HCT116 (cell line): ENCODE results near the gene TRAIP. TPM values are rescaled to one million over a fixed set of nuclear protein-coding genes. Genes with fewer than 3 reads are reported as not detected.

Source experiments
- ATAC-seq: fragments of 200-7000 bp; cut with Tn5 transposase; 2 replicates; pipeline ENCODE4 v1.9.1; 2020; ENCODE audit warnings: mild to moderate bottlenecking, moderate library complexity
- BruUV-seq: library from RNA; stranded (reverse); fragments of 400-500 nt; replicated peaks from 2 replicates; lab custom pipeline; 2021; lab: Mats Ljungman, UMichigan
- CTCF ChIA-PET: fragments of 300-600 bp; sonication (Branson Sonifier 250); formaldehyde crosslinking; loops from one replicate; lab custom pipeline; 2021; ENCODE audit warnings: antibody characterized with exemption; lab: Charles Lee
- POLR2A ChIA-PET: fragments of 300-600, 350-600 bp; sonication (Branson Sonifier 250); formaldehyde crosslinking; loops from one replicate; lab custom pipeline; 2021; ENCODE audit warnings: antibody characterized with exemption; lab: Charles Lee
- RAD21 ChIA-PET, 2 experiments: fragments of 300-600 bp; sonication (Branson Sonifier 250); formaldehyde crosslinking; loops; one replicate each; lab custom pipeline; 2023; ENCODE audit warnings: low total read pairs in 2 of 2; ENCODE audit not compliant: uncharacterized antibody in 2 of 2, unreplicated experiment in 2 of 2, low non-redundant PET in 1 of 2; lab: Charles Lee
- DNase-seq: peaks from one replicate; pipeline ENCODE4 v3.0.0-alpha.2; 2010; ENCODE audit warnings: low read depth, low spot score
- H2AFZ ChIP-seq: fragments of 200-600 bp; shearing (Covaris generic), sonication (generic); 2 replicates; pipeline ENCODE4 v1.6.1; 2017; ENCODE audit warnings: low read depth, mixed run types, mixed read lengths, antibody characterized with exemption, low read length; ENCODE audit not compliant: poor library complexity, severe bottlenecking
- H3K27ac ChIP-seq: 2 replicates; pipeline ENCODE4 v1.5.1; 2012; ENCODE audit warnings: low read depth, low read length
- H3K27me3 ChIP-seq: fragments of 200-600 bp; sonication (generic); 2 replicates; pipeline ENCODE4 v1.6.1; 2016; ENCODE audit warnings: mixed run types, low read length, mixed read lengths; ENCODE audit not compliant: insufficient read depth
- H3K36me3 ChIP-seq, 2 experiments: fragments of 200-500 bp in 1 of 2; fragments of 200-600 bp in 1 of 2; sonication (Bioruptor generic) in 1 of 2; sonication (generic) in 1 of 2; 2 replicates each; pipeline versions ENCODE4 v1.5.1 to v1.6.1; 2014 to 2016; ENCODE audit warnings: low read length in 2 of 2, inconsistent platforms in 1 of 2, mixed read lengths in 1 of 2, mixed run types in 1 of 2; ENCODE audit not compliant: insufficient read depth in 2 of 2, control insufficient read depth in 1 of 2
- H3K4me1 ChIP-seq, 2 experiments: fragments of 200-600 bp in 1 of 2; sonication (generic) in 1 of 2; 2 replicates each; pipeline versions ENCODE4 v1.5.1 to v1.6.1; 2012 to 2017; ENCODE audit warnings: low read length in 2 of 2, inconsistent platforms in 1 of 2, mild to moderate bottlenecking in 1 of 2, mixed read lengths in 1 of 2, mixed run types in 1 of 2, moderate library complexity in 1 of 2; ENCODE audit not compliant: insufficient read depth in 2 of 2, control insufficient read depth in 1 of 2
- H3K4me2 ChIP-seq: fragments of 200-600 bp; sonication (generic); 2 replicates; pipeline ENCODE4 v1.6.1; 2017; ENCODE audit warnings: mixed run types, low read length, mixed read lengths
- H3K4me3 ChIP-seq, 2 experiments: fragments of 200-600 bp in 1 of 2; sonication (generic) in 1 of 2; replicated peaks in 1 of 2; 2 replicates each; pipeline ENCODE4 v1.5.1; 2011 to 2016; ENCODE audit warnings: low read length in 2 of 2, control low read depth in 1 of 2, low read depth in 1 of 2, mild to moderate bottlenecking in 1 of 2, mixed read lengths in 1 of 2, mixed run types in 1 of 2
- H3K79me2 ChIP-seq: fragments of 200-600 bp; sonication (generic); 2 replicates; pipeline ENCODE4 v1.6.1; 2017; ENCODE audit warnings: mild to moderate bottlenecking, mixed run types, low read length, moderate library complexity, mixed read lengths; ENCODE audit not compliant: insufficient read depth
- H3K9ac ChIP-seq: fragments of 200-600 bp; sonication (generic); 2 replicates; pipeline ENCODE4 v1.6.1; 2016; ENCODE audit warnings: low read length, mixed read lengths
- H3K9me2 ChIP-seq: fragments of 200-600 bp; sonication (generic), shearing (Covaris generic); 2 replicates; pipeline ENCODE4 v1.6.1; 2017; ENCODE audit warnings: mixed run types, mild to moderate bottlenecking, moderate library complexity; ENCODE audit not compliant: insufficient read depth
- H3K9me3 ChIP-seq, 2 experiments: fragments of 200-500 bp in 1 of 2; fragments of 200-600 bp in 1 of 2; sonication (Bioruptor generic) in 1 of 2; sonication (generic) in 1 of 2; 2 replicates each; pipeline ENCODE4 v1.6.1; 2014 to 2017; ENCODE audit warnings: low read length in 2 of 2, mixed read lengths in 2 of 2, inconsistent platforms in 1 of 2, low read depth in 1 of 2, mild to moderate bottlenecking in 1 of 2, mixed run types in 1 of 2, moderate library complexity in 1 of 2; ENCODE audit not compliant: control insufficient read depth in 1 of 2, insufficient read depth in 1 of 2
- H4K20me1 ChIP-seq: fragments of 200-600 bp; sonication (generic), shearing (Covaris generic); 2 replicates; pipeline ENCODE4 v1.6.1; 2017; ENCODE audit warnings: mixed run types, mild to moderate bottlenecking, moderate library complexity; ENCODE audit not compliant: insufficient read depth
- CBX3 ChIP-seq: IDR thresholded peaks from 2 replicates; pipeline ENCODE4 v1.6.1; 2012; ENCODE audit warnings: low read depth
- CEBPB ChIP-seq: IDR thresholded peaks from 2 replicates; pipeline ENCODE4 v1.6.1; 2012; ENCODE audit warnings: low read depth
- EGR1 ChIP-seq: IDR thresholded peaks from 2 replicates; pipeline ENCODE4 v1.6.1; 2012; ENCODE audit warnings: low read depth
- ELF1 ChIP-seq: IDR thresholded peaks from 2 replicates; pipeline ENCODE4 v1.6.1; 2012; ENCODE audit warnings: low read depth, borderline replicate concordance
- EZH2 ChIP-seq: fragments of 200-600 bp; sonication (generic); IDR thresholded peaks from 2 replicates; pipeline ENCODE4 v1.6.1; 2017; ENCODE audit warnings: antibody characterized with exemption, mixed run types
- FOSL1 ChIP-seq: IDR thresholded peaks from 2 replicates; pipeline ENCODE4 v1.6.1; 2012; ENCODE audit warnings: low read depth
- POLR2AphosphoS5 ChIP-seq: IDR thresholded peaks from 2 replicates; pipeline ENCODE4 v1.6.1; 2011; ENCODE audit warnings: mild to moderate bottlenecking, low read depth, low read length, moderate library complexity
- RAD21 ChIP-seq: IDR thresholded peaks from 2 replicates; pipeline ENCODE4 v1.6.1; 2012; ENCODE audit warnings: low read depth, mild to moderate bottlenecking
- SIN3A ChIP-seq: IDR thresholded peaks from 2 replicates; pipeline ENCODE4 v1.6.1; 2012; ENCODE audit warnings: low read depth
- YY1 ChIP-seq: IDR thresholded peaks from 2 replicates; pipeline ENCODE4 v1.6.1; 2011; ENCODE audit warnings: low read length, low read depth, moderate library complexity, mild to moderate bottlenecking; ENCODE audit not compliant: insufficient replicate concordance; ENCODE audit errors: extremely low read depth
- ZFX ChIP-seq: fragments of 450-650 bp; IDR thresholded peaks from 2 replicates; pipeline ENCODE4 v1.6.1; 2017
- intact Hi-C: fragments of 100-400 bp; cut with micrococcal nuclease; formaldehyde crosslinking; loops from 2 replicates; pipeline ENCODE4 v1.10.0; 2022
- total RNA-seq: library from RNA; stranded (reverse); gene quantifications from one replicate; pipeline ENCODE4 v1.2.1, GENCODE V29; 2021; ENCODE audit not compliant: unreplicated experiment
- TF ChIP-seq, protein P1 (sequence below), 3 experiments: fragments of 200-600 bp in 1 of 3; sonication (generic) in 1 of 3; IDR thresholded peaks in 2 of 3; conservative IDR thresholded peaks in 1 of 3; 2 replicates each; pipeline ENCODE4 v1.5.1; 2012 to 2017; ENCODE audit warnings: low read depth in 2 of 3, low read length in 2 of 3, antibody characterized with exemption in 1 of 3, borderline replicate concordance in 1 of 3, control low read depth in 1 of 3, mild to moderate bottlenecking in 1 of 3, mixed read lengths in 1 of 3, mixed run types in 1 of 3, moderate library complexity in 1 of 3; ENCODE audit not compliant: insufficient read depth in 1 of 3
- TF ChIP-seq, protein P2 (sequence below): IDR thresholded peaks from 2 replicates; pipeline ENCODE4 v1.6.1; 2011; ENCODE audit warnings: mild to moderate bottlenecking, low read length, moderate library complexity; ENCODE audit not compliant: insufficient replicate concordance; ENCODE audit errors: extremely low read depth
- TF ChIP-seq, protein P3 (sequence below): IDR thresholded peaks from 2 replicates; pipeline ENCODE4 v1.6.1; 2012; ENCODE audit warnings: low read depth
- TF ChIP-seq, protein P4 (sequence below): IDR thresholded peaks from 2 replicates; pipeline ENCODE4 v1.6.1; 2012
- TF ChIP-seq, protein P5 (sequence below): IDR thresholded peaks from 2 replicates; pipeline ENCODE4 v1.6.1; 2012

The TRAIP gene
- total RNA-seq, 1 experiment from 2014 or later = 25.5 TPM

DNA sequence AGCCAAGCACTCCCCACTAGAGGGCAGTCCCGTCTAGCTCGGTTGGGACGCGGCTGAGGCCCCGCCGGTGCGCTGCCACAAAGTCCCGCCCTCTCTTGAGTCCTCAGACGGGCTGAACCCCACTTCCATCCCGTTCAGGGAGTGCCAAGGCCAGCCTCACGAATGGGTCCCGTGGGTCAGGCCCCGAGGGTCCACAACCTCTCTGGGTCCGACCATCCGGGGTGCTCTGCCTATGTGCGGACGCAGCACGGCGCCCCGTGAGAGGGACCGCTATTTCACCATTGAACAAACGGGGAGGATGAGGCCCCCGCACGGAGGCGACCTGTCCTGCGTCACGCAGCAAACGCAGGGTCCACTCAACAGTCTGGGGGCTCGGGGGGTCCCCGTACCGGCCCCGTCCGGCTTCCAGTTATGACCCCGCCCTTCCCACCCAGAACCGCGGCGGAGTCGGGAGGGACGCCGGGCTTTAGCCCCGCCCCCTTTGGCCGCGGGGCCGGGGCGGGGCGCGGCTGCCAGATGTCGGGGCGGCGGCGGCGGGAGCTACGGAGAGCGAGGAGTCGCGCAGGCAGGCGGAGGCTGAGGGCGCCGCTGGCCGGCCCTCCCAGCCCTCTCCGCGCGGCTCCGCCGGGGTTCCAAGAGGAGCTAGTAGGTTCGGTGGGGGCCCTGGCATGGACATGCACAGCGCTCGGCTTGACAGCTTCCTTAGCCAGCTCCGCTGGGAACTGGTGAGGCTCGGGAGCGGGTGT lies 53.5 kb downstream of the TRAIP start, which contains the start of gene INKA1 (continued):
- TF ChIP-seq, protein P1, sequence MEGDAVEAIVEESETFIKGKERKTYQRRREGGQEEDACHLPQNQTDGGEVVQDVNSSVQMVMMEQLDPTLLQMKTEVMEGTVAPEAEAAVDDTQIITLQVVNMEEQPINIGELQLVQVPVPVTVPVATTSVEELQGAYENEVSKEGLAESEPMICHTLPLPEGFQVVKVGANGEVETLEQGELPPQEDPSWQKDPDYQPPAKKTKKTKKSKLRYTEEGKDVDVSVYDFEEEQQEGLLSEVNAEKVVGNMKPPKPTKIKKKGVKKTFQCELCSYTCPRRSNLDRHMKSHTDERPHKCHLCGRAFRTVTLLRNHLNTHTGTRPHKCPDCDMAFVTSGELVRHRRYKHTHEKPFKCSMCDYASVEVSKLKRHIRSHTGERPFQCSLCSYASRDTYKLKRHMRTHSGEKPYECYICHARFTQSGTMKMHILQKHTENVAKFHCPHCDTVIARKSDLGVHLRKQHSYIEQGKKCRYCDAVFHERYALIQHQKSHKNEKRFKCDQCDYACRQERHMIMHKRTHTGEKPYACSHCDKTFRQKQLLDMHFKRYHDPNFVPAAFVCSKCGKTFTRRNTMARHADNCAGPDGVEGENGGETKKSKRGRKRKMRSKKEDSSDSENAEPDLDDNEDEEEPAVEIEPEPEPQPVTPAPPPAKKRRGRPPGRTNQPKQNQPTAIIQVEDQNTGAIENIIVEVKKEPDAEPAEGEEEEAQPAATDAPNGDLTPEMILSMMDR (IDR thresholded peaks at IDR 0.05 in 2 of 3, conservative IDR thresholded peaks at IDR 0.05 in 1 of 3; ENCODE audit: borderline replicate concordance in 1 of 3, insufficient read depth in 1 of 3, low read depth in 2 of 3, low read length in 2 of 3) = peak; percentile 84 to 94 (median 89); a peak in 5 of 6 replicates
- TF ChIP-seq EGR1 (no peak), ELF1 (no peak), YY1 (no peak)

DNA sequence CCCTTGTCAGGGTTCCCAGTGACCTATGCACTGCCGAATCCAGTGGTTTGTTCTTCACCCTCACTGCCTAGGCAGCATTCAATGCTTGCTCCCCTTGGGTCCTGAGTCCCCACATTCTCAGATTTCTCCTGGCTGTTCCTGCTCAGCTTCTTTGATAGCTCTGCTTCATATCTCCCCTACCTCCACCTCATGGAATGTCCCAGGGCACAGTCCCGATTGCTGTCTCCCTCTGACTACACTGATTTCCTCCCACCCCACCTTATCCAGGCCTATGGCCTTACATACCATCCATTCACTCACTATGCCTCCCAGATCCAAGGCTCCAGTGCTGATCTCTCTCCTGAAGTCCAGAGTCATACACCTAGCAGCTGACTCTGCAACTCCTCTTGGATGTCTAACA lies 55.2 kb downstream of the TRAIP start:
- ChIA-PET CTCF (interaction anchor here (3.0 kb wide), 1 partner anchor 40 kb away, joined by 13 read pairs; no protein-coding TSS in a partner anchor), POLR2A (interaction anchor here (0.6 kb wide), 1 partner anchor 781 kb away, joined by 3 read pairs; no protein-coding TSS in a partner anchor), RAD21 (no interaction called here)
- no peaks in the 10 kb centered on the region for H4K20me1 ChIP-seq
- no peak overlapping the region for H3K27ac ChIP-seq
- no peak overlapping the region for H3K9ac ChIP-seq
- no peak overlapping the region for H2AFZ ChIP-seq
- H3K9me3 ChIP-seq = no peaks in the 10 kb centered on the region
- no TSS peak for BruUV-seq
- H3K79me2 ChIP-seq = no peaks in the 10 kb centered on the region
- intact Hi-C loops = no loop called here
- H3K27me3 ChIP-seq = no peaks in the 10 kb centered on the region
- no peaks in the 10 kb centered on the region for H3K9me2 ChIP-seq
- no peak overlapping the region for H3K4me3 ChIP-seq
- DNase-seq = no peak
- ATAC-seq = no peak
- no peaks in the 10 kb centered on the region for H3K36me3 ChIP-seq
- no peak overlapping the region for H3K4me2 ChIP-seq
- peaks cover 5 to 33% of the 10 kb centered on the region in 2 experiments; a peak in 3 of 4 replicates for H3K4me1 ChIP-seq
- TF ChIP-seq RAD21 (no peak), CBX3 (no peak), CEBPB (no peak), SIN3A (no peak), EZH2 (no peak), ELF1 (no peak), ZFX (no peak), POLR2AphosphoS5 (no peak), YY1 (no peak), FOSL1 (no peak)
- TF ChIP-seq, protein P2, sequence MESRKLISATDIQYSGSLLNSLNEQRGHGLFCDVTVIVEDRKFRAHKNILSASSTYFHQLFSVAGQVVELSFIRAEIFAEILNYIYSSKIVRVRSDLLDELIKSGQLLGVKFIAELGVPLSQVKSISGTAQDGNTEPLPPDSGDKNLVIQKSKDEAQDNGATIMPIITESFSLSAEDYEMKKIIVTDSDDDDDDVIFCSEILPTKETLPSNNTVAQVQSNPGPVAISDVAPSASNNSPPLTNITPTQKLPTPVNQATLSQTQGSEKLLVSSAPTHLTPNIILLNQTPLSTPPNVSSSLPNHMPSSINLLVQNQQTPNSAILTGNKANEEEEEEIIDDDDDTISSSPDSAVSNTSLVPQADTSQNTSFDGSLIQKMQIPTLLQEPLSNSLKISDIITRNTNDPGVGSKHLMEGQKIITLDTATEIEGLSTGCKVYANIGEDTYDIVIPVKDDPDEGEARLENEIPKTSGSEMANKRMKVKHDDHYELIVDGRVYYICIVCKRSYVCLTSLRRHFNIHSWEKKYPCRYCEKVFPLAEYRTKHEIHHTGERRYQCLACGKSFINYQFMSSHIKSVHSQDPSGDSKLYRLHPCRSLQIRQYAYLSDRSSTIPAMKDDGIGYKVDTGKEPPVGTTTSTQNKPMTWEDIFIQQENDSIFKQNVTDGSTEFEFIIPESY = no peak
- TF ChIP-seq, protein P3, sequence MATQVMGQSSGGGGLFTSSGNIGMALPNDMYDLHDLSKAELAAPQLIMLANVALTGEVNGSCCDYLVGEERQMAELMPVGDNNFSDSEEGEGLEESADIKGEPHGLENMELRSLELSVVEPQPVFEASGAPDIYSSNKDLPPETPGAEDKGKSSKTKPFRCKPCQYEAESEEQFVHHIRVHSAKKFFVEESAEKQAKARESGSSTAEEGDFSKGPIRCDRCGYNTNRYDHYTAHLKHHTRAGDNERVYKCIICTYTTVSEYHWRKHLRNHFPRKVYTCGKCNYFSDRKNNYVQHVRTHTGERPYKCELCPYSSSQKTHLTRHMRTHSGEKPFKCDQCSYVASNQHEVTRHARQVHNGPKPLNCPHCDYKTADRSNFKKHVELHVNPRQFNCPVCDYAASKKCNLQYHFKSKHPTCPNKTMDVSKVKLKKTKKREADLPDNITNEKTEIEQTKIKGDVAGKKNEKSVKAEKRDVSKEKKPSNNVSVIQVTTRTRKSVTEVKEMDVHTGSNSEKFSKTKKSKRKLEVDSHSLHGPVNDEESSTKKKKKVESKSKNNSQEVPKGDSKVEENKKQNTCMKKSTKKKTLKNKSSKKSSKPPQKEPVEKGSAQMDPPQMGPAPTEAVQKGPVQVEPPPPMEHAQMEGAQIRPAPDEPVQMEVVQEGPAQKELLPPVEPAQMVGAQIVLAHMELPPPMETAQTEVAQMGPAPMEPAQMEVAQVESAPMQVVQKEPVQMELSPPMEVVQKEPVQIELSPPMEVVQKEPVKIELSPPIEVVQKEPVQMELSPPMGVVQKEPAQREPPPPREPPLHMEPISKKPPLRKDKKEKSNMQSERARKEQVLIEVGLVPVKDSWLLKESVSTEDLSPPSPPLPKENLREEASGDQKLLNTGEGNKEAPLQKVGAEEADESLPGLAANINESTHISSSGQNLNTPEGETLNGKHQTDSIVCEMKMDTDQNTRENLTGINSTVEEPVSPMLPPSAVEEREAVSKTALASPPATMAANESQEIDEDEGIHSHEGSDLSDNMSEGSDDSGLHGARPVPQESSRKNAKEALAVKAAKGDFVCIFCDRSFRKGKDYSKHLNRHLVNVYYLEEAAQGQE = no peak
- TF ChIP-seq, protein P4, sequence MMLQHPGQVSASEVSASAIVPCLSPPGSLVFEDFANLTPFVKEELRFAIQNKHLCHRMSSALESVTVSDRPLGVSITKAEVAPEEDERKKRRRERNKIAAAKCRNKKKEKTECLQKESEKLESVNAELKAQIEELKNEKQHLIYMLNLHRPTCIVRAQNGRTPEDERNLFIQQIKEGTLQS = no peak
- TF ChIP-seq, protein P5, sequence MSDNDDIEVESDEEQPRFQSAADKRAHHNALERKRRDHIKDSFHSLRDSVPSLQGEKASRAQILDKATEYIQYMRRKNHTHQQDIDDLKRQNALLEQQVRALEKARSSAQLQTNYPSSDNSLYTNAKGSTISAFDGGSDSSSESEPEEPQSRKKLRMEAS = no peak
